Activated CD4-positive, alpha-beta T cell treated with anti-CD3 and anti-CD28 coated beads, Interleukin-2, amount 10 ng/mL, durations not matched to agents 7 days and 5 days (primary cell): ENCODE measurements around the gene CNNM2. TPM values are rescaled to one million over a fixed set of nuclear protein-coding genes. Genes with fewer than 3 reads are reported as not detected.
"Not testable (repeated sequence)": the region's sequence is repeated elsewhere in the genome, so short reads cannot be mapped to it uniquely, and the experiment has no call there.

Experiments used
- CTCF ChIA-PET: fragments of 350-600 bp; sonication (Branson Sonifier 250); formaldehyde crosslinking; loops from one replicate; lab custom pipeline; 2021; ENCODE audit warnings: antibody characterized with exemption; lab: Charles Lee
- POLR2A ChIA-PET: fragments of 350-600 bp; sonication (Branson Sonifier 250); formaldehyde crosslinking; loops from one replicate; lab custom pipeline; 2021; ENCODE audit warnings: antibody characterized with exemption; lab: Charles Lee
- DNase-seq: peaks from one replicate; pipeline ENCODE4 v3.0.0-alpha.2; 2020
- H3K27ac Mint-ChIP-seq: one replicate; pipeline ENCODE4 v1.8.0; 2021; ENCODE audit warnings: mild to moderate bottlenecking, moderate library complexity, mixed read lengths
- H3K27me3 Mint-ChIP-seq: one replicate; pipeline ENCODE4 v1.8.0; 2021; ENCODE audit warnings: mixed read lengths
- H3K36me3 Mint-ChIP-seq: one replicate; pipeline ENCODE4 v1.8.0; 2021; ENCODE audit warnings: low read depth, mixed read lengths
- H3K4me1 Mint-ChIP-seq: one replicate; pipeline ENCODE4 v1.8.0; 2021; ENCODE audit warnings: mixed read lengths
- H3K4me3 Mint-ChIP-seq: one replicate; pipeline ENCODE4 v1.8.0; 2021; ENCODE audit warnings: mild to moderate bottlenecking, moderate library complexity, mixed read lengths
- H3K9me3 Mint-ChIP-seq: one replicate; pipeline ENCODE4 v1.8.0; 2021; ENCODE audit warnings: mixed read lengths
- total RNA-seq, 2 experiments: library from RNA; stranded (reverse); gene quantifications; one replicate each; pipeline ENCODE4 v1.2.3, GENCODE V29; 2021

Gene CNNM2
- total RNA-seq, 2 experiments from 2014 or later = 6.2 to 6.3 TPM

DNA sequence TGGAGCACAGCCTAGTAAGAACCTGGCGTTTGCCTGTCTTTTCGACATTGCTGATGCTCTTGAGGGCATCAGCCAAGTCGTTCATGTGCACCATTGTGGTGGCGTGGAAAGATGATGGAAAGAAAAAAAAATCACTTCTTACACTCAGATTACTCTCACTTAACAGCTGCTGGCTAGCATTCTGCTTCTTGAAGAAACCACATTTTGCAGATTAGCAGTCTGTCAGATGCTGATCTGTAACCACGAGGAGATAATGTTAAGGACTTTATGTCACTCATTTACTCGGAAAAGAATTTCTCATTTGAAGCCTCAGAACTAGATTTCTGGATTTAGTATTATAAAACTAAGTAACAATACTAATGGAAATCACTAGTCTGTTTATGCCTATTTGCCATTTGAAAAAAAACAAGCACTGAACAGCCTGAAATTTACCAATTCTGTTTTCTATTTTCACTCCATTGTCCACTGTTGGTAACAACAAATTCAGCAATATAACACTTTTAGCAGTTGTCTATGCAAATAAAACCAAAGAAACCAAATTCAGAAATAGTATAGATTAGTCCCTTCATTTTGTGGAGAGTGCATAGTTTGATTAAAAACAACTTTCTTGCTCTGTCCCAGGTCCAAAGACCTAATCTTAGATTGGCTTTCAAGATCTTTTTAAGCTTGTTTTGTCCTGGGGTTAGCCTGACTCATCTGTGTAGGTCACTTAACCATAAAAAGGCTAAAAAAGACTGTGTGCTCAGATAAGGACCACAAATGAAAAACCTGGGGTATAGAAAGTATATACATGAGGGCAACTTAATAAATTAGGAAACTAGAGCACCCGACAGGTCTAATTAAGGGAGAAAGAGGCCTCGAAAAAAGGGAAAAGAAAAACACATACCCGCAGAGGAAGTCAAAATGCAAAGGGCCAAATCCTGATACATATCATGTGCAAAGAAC, 207.5 kb downstream of the CNNM2 start:
- no peak overlapping the region for H3K4me3 Mint-ChIP-seq
- POLR2A ChIA-PET = no interaction called here
- CTCF ChIA-PET = interaction anchor here (0.6 to 1.3 kb wide), 4 partner anchors 12 to 555 kb away, joined by 3 read pairs; partner anchors contain the start of gene CNNM2

DNA sequence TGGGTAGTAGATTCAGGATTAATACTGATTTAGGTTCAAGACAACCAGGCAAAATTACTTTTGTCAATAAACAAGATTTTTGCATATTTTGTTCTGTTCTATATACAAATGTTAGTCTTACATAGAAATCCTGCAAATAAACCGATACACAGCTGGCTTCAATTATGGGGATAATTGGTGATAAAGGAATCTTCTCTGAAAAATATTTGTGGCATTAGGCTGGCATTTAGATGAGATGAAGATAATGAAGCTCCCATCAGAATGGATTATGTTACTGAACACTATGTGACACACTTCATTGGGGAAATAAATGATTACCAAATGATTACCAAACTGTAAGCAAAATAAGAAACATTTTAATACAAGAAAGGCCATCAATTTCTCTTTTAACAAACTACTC, 209.1 kb downstream of the CNNM2 start:
- H3K27ac Mint-ChIP-seq = no peak overlapping the region
- no peak for DNase-seq
- no peaks in the 10 kb centered on the region for H3K27me3 Mint-ChIP-seq
- H3K36me3 Mint-ChIP-seq = peaks cover 25% of the 10 kb centered on the region
- H3K4me3 Mint-ChIP-seq = no peak overlapping the region
- H3K4me1 Mint-ChIP-seq = peaks cover 12% of the 10 kb centered on the region
- no peaks in the 10 kb centered on the region for H3K9me3 Mint-ChIP-seq
- ChIA-PET CTCF (interaction anchor here (1.3 kb wide), 1 partner anchor 14 kb away, joined by 3 read pairs; no protein-coding TSS in a partner anchor), POLR2A (no interaction called here)

More for the DNA sequence above, 207.5 kb downstream of the CNNM2 start:
- Mint-ChIP-seq H3K27me3 (no peaks in the 10 kb centered on the region), H3K36me3 (peaks cover 14% of the 10 kb centered on the region), H3K4me1 (peaks cover 12% of the 10 kb centered on the region), H3K9me3 (no peaks in the 10 kb centered on the region), H3K27ac (no peak overlapping the region)
- no peak for DNase-seq

DNA sequence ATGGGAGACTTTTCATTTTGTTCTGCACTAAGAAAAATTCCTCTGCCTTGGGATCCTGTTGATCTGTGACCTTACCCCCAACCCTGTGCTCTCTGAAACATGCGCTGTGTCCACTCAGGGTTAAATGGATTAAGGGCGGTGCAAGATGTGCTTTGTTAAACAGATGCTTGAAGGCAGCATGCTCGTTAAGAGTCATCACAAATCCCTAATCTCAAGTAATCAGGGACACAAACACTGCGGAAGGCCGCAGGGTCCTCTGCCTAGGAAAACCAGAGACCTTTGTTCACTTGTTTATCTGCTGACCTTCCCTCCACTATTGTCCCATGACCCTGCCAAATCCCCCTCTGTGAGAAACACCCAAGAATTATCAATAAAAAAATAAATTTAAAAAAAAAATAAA, 212.1 kb downstream of the CNNM2 start:
- Mint-ChIP-seq H3K36me3 (peaks cover 48% of the 10 kb centered on the region), H3K4me1 (peaks cover 12% of the 10 kb centered on the region)
- DNase-seq, H3K9me3 Mint-ChIP-seq, H3K27ac Mint-ChIP-seq, H3K4me3 Mint-ChIP-seq, H3K27me3 Mint-ChIP-seq, POLR2A ChIA-PET: not testable (repeated sequence)
- CTCF ChIA-PET = interaction anchor here (0.6 kb wide), 1 partner anchor 118 kb away, joined by 4 read pairs; no protein-coding TSS in a partner anchor

DNA sequence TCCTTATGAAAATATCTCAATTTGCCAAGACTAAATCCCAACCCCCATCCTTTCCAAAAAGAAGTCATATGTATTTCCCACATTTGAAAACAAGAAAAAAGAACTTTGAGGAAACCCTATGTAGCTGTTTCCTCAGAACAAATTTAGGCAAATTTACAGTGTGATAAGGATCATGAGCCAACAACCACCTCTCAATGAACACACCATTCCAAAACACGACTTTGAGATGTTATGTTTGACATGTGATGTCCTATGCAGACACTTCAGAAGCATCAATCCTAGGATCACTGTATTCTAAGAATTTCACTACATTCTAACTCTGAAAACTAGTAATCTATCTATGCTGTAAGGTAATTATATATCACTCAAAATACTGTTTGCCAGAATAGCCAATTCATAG, 212.8 kb downstream of the CNNM2 start:
- CTCF ChIA-PET = no interaction called here
- Mint-ChIP-seq H3K9me3 (peaks cover 6% of the 10 kb centered on the region), H3K36me3 (peaks cover 46% of the 10 kb centered on the region), H3K27me3 (no peaks in the 10 kb centered on the region), H3K27ac (no peak overlapping the region), H3K4me1 (peaks cover 7% of the 10 kb centered on the region), H3K4me3 (no peak overlapping the region)
- no peak for DNase-seq
- POLR2A ChIA-PET = no interaction called here

DNA sequence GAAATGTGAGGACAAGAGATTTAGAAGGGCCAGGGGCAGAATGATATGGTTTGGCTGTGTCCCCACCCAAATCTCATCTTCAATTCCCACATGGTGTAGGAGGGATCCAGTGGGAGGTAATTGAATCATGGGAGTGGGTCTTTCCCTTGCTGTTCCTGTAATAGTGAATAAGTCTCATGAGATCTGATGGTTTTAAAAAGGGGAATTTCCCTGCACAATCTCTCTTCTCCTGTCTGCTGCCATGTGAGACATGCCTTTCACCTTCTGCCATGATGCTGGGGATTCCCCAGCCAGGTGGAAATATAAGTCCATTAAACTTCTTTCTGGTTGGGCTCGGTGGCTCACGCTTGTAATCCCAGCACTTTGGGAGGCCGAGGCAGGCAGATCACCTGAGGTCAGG, 217.1 kb downstream of the CNNM2 start:
- H3K36me3 Mint-ChIP-seq = peaks cover 64% of the 10 kb centered on the region
- CTCF ChIA-PET, H3K27me3 Mint-ChIP-seq, H3K9me3 Mint-ChIP-seq, H3K4me3 Mint-ChIP-seq, DNase-seq, H3K4me1 Mint-ChIP-seq, POLR2A ChIA-PET, H3K27ac Mint-ChIP-seq: not testable (repeated sequence)

DNA sequence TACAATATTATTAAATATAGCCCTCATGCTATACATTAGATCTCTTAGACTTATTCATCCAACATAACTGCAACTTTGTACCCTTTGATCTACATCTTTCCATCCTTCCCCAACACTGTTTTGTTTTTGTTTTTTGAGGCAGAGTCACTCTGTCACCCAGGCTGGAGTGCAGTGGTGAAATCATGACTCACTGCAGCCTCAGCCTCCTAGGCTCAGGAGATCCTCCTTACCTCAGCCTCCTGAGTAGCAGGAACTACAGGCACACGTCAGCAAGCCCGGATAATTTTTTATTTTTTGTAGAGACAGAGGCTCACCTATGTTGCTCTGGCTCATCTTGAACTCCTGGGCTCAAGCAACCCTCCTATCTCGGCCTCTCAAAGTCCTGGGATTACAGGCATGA, 221.7 kb downstream of the CNNM2 start:
- Mint-ChIP-seq H3K4me1 (peaks cover 1% of the 10 kb centered on the region), H3K27me3 (no peaks in the 10 kb centered on the region), H3K4me3 (no peak overlapping the region), H3K9me3 (peaks cover 8% of the 10 kb centered on the region), H3K36me3 (peaks cover 40% of the 10 kb centered on the region), H3K27ac (no peak overlapping the region)
- POLR2A ChIA-PET = no interaction called here
- CTCF ChIA-PET = no interaction called here
- DNase-seq = no peak

Other genes starting within 250 kb of the CNNM2 start
- 1 to 10 TPM; 4.4 to 5.0 TPM for gene ARL3, start 203.9 kb upstream of the CNNM2 start, total RNA-seq
- gene SFXN2, start 203.7 kb upstream of the CNNM2 start, total RNA-seq = 10 to 100 TPM; 20.7 to 23.6 TPM
- gene WBP1L, start 174.3 kb upstream of the CNNM2 start, total RNA-seq = 10 to 100 TPM; 30.2 to 31.4 TPM
- gene CYP17A1, start 80.9 kb upstream of the CNNM2 start, total RNA-seq = not detected
- gene BORCS7, start 64.0 kb upstream of the CNNM2 start, total RNA-seq = 10 to 100 TPM; 10.7 to 13.0 TPM
- gene AS3MT, start 48.8 kb upstream of the CNNM2 start, total RNA-seq = under 1 TPM; 0.48 to 0.60 TPM